NCI-H2196 (cell line): ENCODE data around the gene ZNF652.
"Not testable (repeated sequence)": the region's sequence is repeated elsewhere in the genome, so short reads cannot be mapped to it uniquely, and the experiment has no call there.

ENCODE experiments used
- DNase-seq: peaks from one replicate; lab custom pipeline; 2025; ENCODE audit not compliant: unreplicated experiment; lab: John Stamatoyannopoulos, UW

ZNF652 gene

DNA sequence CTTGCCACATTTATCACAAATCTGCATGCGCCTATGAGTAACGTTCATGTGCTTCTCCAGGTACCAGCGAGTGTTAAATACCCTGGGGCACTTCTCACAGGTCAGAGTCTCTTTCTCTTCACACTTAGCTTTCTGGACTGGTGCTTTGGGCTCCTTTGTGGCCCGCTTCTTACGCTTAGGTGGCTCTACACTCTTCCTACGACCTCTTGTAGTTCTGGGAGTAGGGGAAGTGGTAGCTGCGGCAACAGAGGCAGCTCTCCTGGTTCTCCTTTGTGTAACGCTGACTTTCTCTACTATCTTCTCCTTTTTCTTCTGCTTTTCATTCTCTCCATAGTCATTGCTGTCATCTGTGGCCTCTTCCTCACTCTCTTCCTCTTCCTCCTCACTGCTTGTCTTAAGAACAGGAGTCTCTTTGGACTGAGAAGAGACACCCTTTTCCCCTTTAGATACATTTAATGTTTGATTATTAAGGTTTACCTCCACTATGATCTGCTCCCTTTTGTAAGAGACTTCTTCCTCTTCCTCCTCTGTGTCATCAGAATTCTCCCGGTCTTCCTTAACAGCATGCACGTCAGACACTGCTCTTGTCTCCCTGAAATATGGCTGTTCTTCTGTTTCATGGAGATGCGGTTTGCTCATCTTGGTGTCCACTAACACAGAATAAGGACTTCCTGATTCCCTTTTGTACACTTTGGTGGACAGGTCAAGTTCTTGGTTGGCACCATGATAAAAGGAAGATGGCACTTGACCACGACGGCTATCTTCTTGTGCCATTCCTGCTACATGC lies 45.0 kb downstream of the ZNF652 start:
- no peak for DNase-seq

DNA sequence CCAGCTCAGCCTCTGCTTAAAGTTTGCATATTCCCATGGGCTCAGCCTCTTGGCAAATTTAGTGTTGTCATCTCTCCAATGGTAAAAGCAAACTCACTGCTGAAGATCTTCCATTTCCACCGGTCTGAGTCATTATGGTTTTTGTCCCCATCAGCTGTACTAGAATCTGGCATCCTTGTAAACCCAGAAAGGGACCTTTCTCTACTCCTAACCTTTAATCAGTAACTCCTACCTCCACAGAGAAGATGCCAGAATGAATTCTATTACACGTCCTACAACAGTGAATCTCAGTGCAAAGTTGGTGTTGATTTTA lies 45.8 kb downstream of the ZNF652 start:
- DNase-seq = no peak

DNA sequence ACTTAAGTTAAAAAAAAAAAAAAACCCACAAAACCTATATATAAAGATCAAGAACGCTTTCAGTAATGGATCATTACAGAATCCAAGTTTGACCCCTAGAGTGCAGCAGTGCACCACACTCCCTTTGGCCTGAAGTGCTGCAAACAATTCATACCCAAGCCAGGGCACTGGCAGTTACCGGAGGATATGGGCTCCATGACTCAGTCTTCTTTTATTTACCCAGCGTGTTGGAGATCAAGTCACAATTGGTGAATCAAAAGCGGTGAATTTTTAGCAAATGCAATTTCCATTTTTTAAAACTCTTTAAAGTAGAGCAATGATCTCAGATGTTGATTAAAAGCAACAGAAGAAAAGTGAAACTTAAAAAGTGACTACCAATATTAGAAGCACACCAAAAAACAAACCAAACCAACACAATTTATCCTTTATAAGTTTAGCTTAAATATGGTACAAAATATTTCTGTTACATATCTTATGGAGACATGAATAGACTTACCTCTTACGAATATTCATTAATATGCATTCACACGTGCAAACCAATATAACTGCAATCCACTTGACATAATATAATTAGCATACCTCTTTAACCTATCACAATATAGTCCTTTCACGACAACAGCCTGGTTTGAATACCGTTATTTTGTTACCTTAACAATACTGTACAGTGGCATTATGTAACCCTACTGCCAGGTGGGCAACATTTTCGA lies 46.3 kb downstream of the ZNF652 start:
- peak; percentile 86 for DNase-seq

DNA sequence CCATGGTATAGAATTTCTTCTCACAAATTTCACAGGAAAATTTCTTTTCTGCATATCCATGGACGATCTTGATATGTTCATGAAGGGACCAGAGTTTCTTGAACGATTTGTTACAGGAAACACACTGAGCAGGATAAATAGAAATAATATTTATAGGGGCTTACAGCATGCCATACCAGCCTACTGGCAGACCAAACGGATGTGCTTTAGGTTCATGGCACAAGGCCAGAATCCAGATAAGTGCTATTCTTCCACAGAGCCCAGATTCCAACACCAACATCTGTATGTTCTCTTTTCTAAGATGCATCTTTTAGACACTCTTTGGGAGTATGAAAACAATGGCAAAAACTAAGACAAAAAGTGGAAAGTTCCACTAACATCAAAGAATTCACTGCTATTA lies 49.3 kb downstream of the ZNF652 start:
- no peak for DNase-seq

DNA sequence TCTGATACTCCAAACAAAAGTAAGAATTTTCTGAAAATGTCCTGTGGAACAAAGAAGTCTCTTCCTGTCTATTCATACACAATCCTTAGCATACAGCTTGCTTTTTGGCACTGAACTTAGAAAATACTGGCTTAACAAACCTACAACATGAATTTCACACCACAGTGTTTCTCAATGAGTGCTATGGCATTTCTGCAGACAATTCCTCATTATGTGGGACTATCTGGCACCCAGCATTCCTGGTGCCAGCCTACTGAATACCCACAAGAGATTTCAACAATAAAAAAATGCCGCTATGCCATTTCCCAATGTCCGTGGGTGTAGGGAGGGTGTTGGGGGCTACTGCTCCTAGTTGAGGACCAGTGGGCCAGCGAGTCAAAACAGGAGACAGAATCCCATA lies 62.1 kb downstream of the ZNF652 start:
- DNase-seq = no peak

DNA sequence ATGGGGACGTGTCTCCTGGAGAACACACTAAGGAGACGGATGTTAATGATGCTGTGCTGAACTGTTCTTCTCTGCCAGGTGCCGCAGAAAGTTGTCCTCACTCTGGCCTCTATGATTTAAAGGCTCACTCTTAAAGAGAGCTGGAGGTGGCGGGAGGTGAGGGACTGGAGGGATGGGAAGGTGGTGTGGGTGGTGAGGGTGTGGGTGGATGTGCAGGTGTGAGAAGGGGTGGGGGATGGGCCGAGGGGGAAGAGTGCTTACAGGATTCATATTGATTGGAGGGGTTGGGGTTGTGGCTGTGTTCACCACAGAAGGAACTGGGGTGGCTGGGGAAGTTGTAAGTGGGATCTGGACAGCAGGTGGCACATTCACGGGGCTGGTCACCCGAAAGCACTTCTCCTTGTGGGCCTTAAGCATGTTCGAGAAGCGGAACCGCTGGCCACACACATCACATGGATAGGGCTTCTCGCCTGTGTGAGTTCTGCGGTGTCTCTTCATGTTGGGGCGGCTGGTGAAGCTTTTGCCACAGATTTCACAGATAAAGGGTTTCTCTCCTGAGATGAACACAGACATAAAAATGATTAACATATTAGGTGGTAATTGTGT lies 63.6 kb downstream of the ZNF652 start:
- DNase-seq = no peak

DNA sequence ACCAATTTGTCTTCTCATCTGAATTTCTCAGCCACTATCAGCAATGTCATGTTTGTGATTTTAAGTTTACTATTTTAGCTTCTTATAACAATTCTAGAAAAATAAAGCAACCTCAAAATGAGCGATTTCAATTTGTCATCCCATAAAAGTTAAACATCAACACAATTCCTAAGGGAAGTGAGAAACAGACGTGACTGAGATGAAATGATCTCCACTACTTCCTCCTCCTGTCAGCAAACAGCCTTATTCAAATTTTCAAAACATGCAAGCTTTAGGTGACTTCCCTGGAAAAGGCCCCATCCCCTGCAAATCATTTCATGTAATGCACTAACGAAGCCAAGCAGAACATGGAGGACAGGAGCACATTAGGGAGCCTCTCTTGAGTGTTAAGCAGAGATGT lies 64.9 kb downstream of the ZNF652 start:
- no peak for DNase-seq

DNA sequence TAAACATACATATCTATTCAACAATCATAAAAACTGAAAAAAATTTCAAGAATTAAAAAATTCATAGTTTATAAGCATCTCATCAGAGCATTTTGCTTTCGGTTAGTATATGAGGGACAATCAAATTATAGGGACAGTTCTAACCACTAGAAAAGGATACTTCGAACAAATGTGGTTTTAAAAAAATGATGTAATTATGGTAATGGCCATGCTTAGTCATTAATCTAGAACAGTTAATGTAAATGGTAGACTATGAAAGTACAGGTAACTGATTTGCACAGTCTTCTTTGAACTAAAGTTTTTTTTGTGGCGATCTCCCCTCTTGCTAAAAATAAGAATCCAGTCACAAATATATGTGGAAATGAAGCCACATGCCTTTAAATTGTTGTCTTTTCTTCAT lies 67.9 kb downstream of the ZNF652 start:
- no peak for DNase-seq

DNA sequence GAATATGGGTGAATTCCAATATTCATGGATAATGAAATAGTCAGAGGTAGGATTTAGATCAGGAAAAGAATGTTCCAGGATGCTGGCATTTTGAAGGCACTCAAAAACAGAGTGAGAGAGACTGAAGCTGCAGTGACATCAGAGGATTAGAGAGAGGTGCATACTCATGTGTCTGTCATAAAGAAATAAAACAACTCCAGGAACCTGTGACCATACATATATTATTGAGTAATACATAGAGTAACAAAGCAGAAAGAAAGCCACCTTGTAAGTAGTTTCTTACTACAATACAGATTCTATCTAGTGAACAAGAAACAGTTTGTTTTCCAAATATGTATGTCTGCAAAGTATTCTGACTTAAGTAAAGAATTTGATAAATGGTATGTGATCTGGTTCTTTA lies 69.1 kb downstream of the ZNF652 start:
- DNase-seq = no peak

DNA sequence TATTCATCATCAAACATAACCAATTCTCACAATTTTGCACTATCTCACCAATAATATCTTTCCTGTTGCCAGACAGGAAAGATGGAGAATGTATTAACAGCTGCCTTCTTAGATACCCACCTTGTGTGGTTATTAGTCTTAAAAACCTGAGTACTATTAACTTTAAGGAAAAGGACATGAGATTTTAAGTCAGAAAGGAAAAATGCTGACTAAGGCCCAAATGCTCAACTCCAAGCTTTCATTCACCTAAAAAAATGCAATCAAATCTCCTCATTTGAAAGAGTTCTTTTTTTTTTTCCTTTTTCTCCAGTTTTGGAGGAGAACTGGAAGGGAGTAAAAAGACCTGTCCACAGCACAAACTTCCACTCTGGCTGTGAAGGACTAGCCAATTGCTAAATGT lies 70.1 kb downstream of the ZNF652 start:
- no peak for DNase-seq

DNA sequence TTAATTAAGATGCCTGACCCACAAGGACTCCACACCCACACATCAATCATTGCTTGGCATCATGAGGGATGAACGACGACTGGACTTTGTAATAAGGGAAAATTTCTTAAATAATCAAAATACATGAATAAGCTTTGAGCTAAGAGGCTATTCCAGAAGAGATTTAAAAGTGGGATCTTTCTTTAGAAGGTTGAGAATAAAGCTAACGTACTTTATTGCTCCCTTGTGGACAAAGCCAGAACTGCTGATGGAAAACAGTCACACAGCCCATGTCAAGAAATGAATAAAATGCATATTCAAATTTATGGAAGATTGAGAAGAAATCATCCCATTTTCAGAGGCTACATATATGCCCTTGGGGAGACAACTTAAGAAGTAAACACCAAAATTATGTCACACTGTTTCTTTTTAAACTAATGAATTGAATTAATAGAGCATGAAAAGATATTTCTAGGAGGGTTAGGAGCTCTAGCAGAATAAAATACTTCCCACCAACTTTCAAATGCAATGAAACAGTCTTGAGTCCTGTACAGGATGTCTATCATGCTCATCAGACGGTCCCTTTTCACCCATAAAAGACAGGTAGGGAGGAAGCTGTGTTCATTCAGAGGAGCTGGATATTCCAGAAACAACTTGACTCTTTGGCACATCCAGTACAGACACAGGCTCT lies 71.2 kb downstream of the ZNF652 start:
- DNase-seq = peak; percentile 38

DNA sequence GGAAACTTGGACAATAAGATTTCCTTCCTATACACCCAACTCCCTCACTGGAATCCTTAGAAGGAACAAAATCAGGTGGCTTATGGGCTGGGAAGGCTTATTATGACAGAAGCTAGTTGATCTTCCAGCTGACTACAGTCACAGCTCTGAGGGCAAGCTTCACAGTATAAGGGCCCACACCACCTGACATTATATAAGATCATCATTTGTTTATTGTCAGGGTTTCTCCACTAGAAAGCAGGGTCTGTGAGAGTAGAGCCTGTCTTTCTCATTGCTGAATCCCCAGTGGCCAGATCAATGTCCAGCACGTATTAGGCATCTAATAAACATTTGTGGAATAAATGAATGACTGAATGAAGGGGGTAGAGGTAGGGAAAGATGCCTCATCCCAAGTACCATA lies 73.7 kb downstream of the ZNF652 start:
- DNase-seq = no peak

DNA sequence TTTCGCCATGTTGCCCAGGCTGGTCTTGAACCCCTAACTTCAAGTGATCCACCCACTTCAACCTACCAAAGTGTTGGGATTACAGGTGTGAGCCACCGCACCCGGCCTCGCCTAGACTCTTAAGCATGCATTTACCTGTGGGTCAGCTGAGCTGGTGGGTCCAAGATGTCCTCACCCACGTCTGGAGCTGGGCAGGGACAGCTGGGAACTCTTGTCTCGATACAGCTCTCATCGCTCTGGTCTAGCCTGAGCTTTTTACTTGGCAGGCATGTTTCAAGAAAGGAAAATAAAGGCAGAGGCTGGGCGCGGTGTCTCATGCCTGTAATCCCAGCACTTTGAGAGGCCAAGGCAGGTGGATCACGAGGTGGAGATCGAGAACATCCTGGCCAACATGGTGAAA lies 74.6 kb downstream of the ZNF652 start:
- DNase-seq = no peak

DNA sequence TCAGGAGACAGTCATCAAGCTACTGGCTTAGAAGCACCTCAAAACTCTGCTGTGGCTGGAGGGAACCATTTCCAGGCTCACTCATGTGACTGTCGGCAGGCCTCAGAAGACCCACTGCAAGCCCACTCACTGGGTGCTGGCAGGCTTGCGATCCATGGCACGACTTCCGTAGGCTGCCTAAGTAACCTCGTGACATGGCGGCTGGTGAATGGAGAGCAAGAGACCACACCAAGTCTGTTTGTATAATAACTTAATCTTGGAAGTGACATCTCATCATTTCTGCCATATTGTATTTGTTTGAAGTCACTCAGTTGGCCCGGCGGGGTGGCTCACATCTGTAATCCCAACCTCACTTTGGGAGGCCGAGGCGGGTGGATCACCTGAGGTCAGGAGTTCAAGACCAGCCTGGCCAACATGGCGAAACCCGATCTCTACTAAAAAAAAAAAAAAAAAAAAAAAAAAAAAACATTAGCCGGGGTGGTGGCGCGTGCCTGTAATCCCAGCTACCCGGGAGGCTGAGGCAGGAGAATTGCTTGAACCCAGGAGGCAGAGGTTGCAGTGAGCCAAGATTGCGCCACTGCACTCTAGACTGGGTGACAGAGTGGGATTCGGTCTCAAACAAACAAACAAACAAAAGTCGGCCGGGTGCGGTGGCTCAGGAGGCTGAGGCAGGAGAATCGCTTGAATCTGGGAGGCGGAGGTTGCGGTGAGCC lies 75.6 kb downstream of the ZNF652 start:
- DNase-seq = not testable (repeated sequence)

DNA sequence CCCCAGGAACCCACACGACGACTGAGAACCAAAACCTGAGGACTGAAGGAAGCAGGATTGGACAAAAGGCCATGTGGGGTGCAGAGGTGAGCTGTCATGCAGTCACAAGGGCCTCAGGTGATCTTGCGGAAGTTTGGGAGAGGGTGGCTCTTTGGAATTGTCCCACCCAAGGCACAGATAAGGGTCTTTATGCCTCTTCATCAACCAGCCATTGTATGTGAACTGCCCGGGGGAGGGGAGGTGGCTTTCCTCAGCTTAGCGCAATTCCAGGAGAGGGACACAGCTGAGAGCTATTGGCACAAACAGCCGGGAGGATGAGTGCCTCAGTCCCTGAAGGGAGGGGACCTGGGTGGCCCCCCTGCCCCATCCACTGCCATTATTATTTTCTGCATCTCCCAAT lies 76.3 kb downstream of the ZNF652 start:
- DNase-seq = no peak

DNA sequence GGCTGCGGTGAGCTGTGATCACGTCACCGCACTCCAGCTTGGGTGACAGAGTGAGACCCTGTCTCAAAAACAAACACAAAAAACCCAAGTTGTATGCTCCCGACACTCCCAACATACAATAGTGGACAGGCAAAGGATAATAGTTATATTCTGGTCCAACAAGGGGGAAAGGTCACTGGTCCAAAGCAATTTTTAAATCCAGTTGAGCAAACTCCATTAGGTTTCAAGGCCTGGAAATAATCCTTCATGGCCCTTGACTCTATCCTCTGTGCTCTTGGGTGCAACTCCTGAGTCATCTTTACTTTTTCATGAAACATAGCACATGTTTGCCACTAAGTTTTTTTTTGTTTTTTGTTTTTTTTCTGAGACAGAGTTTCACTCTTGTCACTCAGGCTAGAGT lies 81.1 kb downstream of the ZNF652 start:
- no peak for DNase-seq

DNA sequence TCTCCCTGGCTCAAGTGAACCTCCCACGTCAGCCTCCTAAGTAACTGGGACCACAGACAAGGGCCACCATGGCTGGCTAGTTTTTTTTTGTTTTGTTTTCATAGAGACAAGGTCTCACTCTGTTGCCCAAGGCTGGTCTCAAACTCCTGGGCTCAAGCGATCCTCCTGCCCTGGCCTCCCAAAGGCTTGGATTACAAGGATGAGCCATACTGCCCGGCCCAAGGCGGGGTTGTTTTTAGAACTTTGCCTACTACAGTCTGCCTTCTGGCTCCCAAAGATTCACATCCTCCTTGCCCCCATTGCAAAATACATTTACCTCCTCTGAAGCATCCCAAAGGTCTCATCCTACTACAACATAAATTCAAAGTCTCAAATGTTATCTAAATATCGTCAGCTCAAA lies 82.0 kb downstream of the ZNF652 start:
- DNase-seq = no peak

DNA sequence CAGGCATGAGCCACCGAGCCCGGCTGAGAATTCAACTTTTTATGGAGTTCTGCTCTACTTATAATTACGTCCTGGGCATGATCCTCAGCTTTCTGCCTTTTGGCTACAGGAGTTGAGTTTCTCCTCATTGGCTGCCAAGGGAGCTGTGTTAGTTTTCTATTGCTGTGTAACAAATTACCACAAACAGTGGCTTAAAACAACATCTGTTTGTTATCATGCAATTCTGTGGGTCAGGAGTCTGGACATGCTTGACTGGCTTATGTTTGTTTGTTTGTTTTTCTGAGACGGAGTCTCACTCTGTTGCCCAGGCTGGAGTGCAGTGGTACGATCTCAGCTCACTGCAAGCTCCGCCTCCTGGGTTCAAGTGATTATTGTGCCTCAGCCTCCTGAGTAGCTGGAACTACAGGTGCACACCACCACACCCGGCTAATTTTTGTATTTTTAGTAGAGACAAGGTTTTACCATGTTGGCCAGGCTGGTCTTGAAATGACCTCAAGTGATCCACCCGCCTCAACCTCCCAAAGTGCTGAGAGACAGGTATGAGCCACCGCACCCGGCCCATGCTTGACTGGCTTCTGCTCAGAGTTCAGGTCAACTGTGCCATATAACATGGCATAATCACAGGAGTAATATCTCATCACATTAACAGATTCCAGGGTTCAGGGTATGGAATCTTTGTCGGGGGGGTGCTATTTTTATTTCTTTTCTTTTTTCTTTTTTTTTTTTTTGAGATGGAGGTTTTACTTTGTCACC lies 82.6 kb downstream of the ZNF652 start:
- DNase-seq = not testable (repeated sequence)

DNA sequence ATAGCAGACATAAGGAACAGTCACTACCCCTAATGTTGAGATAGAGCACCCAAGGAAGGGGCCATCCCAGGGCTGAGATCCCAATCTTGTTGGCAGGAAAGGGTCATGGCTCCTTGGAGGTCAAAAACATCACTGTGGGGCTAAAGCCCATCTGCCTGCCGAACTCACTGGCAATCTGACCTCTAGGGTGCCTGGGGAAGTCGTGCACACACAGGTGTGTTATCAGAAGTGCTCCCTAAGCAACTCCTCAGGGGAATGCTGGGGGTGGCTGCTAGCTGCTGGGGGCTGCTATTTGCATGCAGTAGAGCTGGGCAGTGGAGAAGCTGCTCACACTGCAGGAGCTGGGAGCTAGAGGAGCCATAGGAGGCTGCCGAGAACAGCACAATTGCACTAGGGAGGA lies 84.0 kb downstream of the ZNF652 start:
- no peak for DNase-seq

DNA sequence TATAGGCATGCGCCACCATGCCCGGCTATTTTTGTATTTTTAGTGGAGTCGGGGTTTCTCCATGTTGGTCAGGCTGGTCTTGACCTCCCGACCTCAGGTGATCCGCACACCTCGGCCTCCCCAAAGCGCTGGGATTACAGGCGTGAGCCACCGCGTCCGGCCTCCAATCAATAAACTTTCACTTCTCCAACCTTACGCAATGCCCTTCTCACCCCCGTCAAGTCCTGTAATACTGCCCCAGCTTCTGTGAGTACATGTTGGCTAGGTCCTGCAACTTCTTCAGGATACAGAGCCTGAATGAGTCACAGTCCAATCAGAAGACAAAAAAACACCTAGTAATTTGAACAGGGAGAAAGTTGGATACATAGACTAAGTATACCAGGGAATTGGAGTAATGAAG lies 84.4 kb downstream of the ZNF652 start:
- no peak for DNase-seq

DNA sequence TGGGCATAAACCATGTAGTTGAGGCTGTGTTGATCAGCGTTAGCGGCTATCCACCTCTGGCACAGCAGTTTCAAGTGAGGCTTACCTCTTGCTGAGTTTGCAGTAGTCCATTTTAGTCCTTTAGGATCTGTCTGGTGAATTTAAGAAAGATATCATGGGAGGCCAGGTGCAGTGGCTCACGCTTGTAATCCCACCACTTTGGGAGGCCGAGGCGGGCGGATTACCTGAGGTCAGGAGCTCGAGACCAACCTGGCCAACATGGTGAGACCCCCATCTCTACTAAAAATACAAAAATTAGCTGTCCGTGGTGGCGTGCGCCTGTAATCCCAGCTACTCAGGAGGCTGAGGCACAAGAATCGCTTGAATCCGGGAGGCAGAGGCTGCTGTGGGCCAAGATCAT lies 86.1 kb downstream of the ZNF652 start:
- not testable (repeated sequence) for DNase-seq
